Panc1 (cell line): ENCODE data around the gene AGA.

Experiments
- CTCF ChIP-seq: fragments of 450-650 bp; IDR thresholded peaks from 2 replicates; pipeline ENCODE4 v1.5.1; 2017; ENCODE audit warnings: mild to moderate bottlenecking
- TCF7L2 ChIP-seq: IDR thresholded peaks from 2 replicates; pipeline ENCODE4 v1.6.1; 2011; ENCODE audit warnings: mild to moderate bottlenecking, low read depth, low read length, inconsistent platforms

- TF ChIP-seq CTCF (no peak), TCF7L2 (no peak)
These were observed 8.3 kb upstream of the AGA start for GRCh38 chr4:177450426-177451107.
